GM12874 (cell line): ENCODE data around the gene TUT1.

ENCODE experiments used
- CTCF ChIP-seq: IDR thresholded peaks from 2 replicates; pipeline ENCODE4 v1.5.1; 2011; ENCODE audit warnings: low read depth, mild to moderate bottlenecking, control low read depth, low read length, moderate library complexity; ENCODE audit not compliant: insufficient read depth

The TUT1 gene

GRCh38 chr11:62553080-62553838 is 38.1 kb downstream of the TUT1 start:
- no peak for TF ChIP-seq CTCF

- TF ChIP-seq CTCF, result no peak
These were observed 38.7 kb downstream of the TUT1 start for GRCh38 chr11:62552485-62553079.

- TF ChIP-seq CTCF, result no peak
These were observed 42.6 kb downstream of the TUT1 start for GRCh38 chr11:62548545-62549335.

GRCh38 chr11:62547691-62548281 is 43.5 kb downstream of the TUT1 start:
- TF ChIP-seq CTCF, result no peak

GRCh38 chr11:62546929-62547625 is 44.2 kb downstream of the TUT1 start:
- no peak for TF ChIP-seq CTCF

GRCh38 chr11:62546244-62546928 is 44.9 kb downstream of the TUT1 start, which contains the start of gene AHNAK:
TSS of gene AHNAK (minus strand) at chr11:62546806. CDS start at chr11:62536098, 10,708 bp downstream.
- no peak for TF ChIP-seq CTCF
